ENCODE results near the gene JAZF1.

DNA sequence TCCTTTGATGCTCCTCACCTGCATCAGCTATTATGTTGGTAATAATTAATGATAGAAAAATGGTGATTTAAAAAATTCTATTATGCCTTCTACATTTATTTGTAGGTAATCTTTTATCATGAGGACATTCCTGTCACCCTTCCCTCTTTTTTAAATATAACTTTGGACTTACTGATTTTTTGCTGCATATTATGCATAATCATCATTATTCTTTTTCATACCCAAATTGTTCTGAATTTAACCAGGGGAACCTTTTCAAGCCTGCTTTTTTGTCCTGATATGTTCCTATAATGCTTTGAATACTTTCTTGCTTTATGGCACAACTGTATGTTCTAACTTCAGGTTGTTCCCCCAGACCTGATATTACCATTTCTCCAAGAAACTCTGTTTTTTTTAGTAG lies 392.2 kb downstream of the JAZF1 start:
- TF ChIP-seq CTCF (IDR thresholded peaks at IDR 0.05) (no peak), ZFX (IDR thresholded peaks at IDR 0.05; ENCODE audit: borderline replicate concordance) (no peak)

Measured in 22Rv1 (cell line).